HUDEP-2 (cell line): Measurements from ENCODE around the gene CDC42BPB.

Experiments
- DNase-seq, 76 experiments: peaks; one replicate each; lab custom pipeline; 2025; ENCODE audit not compliant: unreplicated experiment in 76 of 76; lab: John Stamatoyannopoulos, UW

Gene CDC42BPB

DNA sequence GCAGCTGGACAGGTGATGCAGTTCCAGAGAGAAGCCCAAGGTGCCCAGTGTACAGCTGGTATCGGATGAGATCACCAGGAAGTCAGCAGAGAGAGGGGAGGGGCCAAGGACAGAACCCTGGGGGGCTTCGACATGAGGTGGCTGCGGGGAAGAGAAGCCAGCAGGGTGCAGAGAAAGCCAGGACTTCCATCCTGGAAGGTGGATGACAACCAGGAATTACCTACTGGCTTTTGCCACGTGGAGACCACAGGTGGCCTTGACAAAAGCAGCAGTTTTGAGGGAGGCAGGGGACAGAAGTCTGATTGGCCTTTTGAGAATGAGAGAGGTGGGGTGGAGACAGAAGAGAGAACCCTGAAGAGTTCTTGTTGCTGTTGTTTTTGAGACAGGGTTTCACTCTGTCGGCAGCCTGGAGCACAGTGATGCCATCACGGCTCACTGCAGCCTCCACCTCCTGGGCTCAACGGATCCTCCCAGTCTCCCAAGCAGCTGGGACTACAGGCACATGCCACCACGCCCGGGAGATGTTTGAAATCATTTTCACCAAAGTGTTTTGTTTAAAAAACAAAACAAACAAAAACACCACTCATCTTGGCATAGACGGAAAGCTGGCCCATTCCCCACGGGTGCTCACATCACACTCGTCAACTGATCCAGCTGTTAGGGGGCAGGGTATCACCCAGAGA lies 35.2 kb downstream of the CDC42BPB start:
- no peak for DNase-seq

DNA sequence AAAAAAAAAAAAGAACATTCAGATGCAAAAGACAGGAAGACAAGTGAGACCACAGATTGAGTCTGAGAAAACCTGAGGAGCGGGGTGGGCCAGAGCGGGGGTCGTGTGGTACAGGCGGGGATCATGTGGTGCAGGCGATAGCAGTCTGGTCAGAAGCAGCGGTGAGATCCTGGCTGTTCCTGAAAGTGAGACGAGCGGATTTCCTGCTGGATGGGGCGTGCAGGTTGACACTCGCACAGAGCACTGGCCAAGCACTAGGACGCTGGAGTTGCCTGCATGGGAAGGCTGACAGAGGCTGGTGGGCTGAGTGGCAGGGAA lies 35.7 kb downstream of the CDC42BPB start:
- DNase-seq = no peak

- DNase-seq = no peak
These were observed 36.8 kb downstream of the CDC42BPB start for GRCh38 chr14:103020271-103021170.

- DNase-seq = no peak
These were observed 37.5 kb downstream of the CDC42BPB start for GRCh38 chr14:103019826-103020225.

DNA sequence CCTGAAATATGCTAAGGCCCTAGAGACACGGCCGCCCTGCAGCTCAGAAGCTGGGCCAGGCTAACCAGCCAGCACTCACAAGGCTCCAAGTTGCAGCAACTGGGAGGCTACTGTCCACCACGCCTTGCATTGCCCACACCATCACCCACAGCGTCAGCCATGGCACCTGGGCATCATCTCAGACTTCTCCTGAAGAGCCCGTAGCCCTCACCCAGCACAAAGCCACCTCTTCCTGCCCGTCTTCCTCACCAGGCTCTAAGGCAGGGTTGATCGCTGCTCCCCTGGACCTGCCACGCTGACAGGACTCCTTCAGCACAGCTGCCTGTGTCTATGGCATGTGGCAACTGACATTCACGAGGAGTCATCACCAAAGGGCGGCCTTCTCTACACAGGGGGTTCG lies 38.1 kb downstream of the CDC42BPB start:
- no peak for DNase-seq

DNA sequence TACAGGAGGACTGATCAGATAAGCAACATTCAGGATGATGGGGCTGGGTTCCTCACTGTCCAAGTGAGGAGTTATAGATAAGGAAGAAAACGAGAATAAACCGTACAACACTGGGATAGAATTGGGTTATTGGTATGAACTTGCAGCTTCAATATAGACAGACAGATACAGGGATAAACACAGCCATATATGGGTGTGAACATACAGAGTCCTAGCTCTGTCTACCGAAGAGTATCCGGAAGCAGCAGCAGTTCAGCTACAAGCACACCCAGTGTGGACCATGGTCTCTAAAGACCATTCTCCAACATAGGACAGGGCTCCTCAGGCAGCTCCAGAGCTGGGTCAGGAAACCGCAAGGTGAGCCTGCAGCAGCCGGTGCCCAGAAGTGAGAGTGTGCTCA lies 40.8 kb downstream of the CDC42BPB start:
- DNase-seq = no peak

- no peak for DNase-seq
These were observed 41.3 kb downstream of the CDC42BPB start for GRCh38 chr14:103016071-103016470.

- no peak for DNase-seq
These were observed 41.9 kb downstream of the CDC42BPB start for GRCh38 chr14:103015426-103015825.

DNA sequence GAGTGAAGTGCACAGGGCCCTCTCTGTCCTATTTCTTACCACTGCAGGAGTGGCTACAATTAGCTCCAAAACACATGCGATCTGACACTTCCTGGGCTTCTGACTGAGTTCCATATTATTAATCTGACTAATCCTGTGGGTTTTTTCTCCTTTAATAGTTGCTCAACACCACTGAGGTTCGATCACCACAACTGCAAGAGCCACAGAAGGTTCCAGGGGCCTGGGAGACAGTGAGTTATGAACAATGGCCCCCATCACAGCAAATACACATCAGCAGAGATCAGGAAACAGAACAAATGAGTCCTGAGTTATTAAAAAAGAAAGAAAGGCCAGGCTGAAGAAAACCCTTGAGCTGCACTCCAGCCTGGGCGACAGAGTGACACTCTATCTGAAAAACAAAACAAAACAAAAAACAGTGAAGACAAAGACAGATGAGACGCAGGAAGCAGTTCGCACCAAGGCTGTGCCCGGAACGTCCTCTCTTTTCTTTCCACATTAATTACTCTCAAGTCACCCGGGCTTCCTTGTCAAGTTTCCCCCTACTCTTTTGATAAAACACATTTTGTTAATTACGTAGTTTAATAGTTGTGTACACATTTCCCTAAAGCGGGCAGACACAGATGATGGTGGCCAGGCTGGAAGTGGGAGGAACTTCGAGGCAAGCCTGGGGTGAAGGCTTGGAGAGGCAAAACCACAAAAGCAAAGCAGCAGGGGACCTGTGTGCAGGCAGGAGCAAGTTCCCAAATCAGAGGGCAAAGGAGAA lies 42.7 kb downstream of the CDC42BPB start:
- no peak for DNase-seq

GRCh38 chr14:103013028-103013427 lies 44.3 kb downstream of the CDC42BPB start:
- no peak for DNase-seq

DNA sequence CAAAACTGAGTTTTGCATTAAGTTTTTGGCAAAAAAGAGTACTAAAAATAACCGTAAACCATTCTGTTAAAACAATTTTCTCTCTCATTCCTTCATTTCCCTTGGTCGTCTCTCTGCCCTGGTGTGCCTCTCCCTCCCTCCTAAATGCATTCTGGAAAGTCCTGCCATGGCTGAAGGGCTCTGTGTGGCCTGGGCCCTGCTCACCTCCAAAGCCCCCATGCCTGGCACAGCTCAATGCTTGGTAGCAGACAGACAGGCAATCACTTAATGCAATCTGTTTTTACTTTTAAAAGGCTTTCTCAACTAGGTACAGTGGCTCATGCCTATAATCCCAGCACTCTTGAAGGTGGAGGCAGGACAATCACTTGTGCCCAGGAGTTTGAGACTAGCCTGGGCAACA lies 47.8 kb downstream of the CDC42BPB start:
- no peak for DNase-seq

GRCh38 chr14:103008768-103009357 lies 48.5 kb downstream of the CDC42BPB start:
- DNase-seq = no peak

DNA sequence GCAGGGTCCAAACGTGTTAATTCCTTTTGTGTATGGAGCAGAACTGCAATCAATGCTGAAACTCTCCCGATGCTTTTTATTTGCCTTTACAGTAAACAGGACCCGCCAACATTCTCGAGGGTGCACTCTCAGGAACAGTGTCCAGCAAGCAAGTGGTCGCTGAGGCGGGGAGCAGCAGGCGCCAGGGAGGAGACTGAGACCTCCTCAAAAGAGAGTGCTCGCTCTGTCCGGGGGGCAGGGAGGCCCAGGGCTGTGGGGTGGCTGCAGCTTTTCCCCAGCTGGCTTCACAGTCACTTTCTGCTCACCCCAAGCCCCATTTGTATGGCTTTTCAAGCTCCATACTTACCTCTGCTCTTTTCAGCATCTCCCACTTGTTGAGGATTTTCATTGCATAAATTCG lies 49.2 kb downstream of the CDC42BPB start:
- DNase-seq = no peak

DNA sequence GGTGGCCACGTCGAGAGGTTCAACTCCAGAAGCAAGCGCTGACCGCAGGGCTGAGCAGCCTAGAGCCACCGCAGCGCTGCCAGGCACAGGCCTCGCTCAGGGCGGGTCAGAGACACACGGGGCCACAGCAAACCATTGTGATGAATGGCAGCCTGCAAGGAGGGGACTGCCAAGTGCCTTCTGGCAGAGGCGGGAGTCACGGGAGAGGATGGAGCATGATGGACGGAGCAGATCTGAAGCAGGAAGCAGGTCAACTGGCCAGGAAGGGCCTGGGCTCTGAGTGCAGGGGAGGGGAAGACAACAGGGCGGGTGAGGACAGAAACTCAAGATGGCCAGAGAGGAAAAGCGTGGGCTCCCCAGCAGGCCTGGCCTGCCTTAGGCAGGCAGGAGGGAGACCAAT lies 49.8 kb downstream of the CDC42BPB start:
- DNase-seq = no peak

- DNase-seq = no peak
These were observed 50.3 kb downstream of the CDC42BPB start for GRCh38 chr14:103006991-103007520.

- DNase-seq = no peak
These were observed 51.2 kb downstream of the CDC42BPB start for GRCh38 chr14:103006106-103006505.

GRCh38 chr14:103003850-103004249 lies 53.5 kb downstream of the CDC42BPB start:
- no peak for DNase-seq

DNA sequence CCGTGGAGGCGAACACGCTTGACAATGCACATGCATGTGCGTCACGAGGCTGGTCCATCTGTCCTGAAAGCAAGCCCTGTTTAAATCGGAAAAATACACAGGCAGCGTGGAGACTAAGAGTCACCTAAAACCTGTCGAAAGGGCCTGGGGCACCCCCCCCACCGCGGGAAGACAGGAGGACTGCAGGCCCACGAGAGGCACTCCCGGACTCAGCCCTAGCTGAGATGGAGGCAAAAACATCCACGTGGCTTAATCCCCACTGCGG lies 54.1 kb downstream of the CDC42BPB start:
- DNase-seq = no peak

- DNase-seq = peak in 3 of 76 experiments; percentile 5 to 7 (median 7)
These were observed 54.6 kb downstream of the CDC42BPB start for GRCh38 chr14:103002578-103003350.

- no peak for DNase-seq
These were observed 55.5 kb downstream of the CDC42BPB start for GRCh38 chr14:103001651-103002396.
